Stimulated activated CD4-positive, alpha-beta T cell treated with anti-CD3 and anti-CD28 coated beads, Interleukin-4, amount 100 ng/mL, for 4 hours (primary cell): ENCODE results near the gene TMTC3.
"Not testable (repeated sequence)": the region's sequence is repeated elsewhere in the genome, so short reads cannot be mapped to it uniquely, and the experiment has no call there.

Source experiments
- DNase-seq, 2 experiments: peaks; one replicate each; pipeline ENCODE4 v3.0.0-alpha.2; 2020

The TMTC3 gene

DNA sequence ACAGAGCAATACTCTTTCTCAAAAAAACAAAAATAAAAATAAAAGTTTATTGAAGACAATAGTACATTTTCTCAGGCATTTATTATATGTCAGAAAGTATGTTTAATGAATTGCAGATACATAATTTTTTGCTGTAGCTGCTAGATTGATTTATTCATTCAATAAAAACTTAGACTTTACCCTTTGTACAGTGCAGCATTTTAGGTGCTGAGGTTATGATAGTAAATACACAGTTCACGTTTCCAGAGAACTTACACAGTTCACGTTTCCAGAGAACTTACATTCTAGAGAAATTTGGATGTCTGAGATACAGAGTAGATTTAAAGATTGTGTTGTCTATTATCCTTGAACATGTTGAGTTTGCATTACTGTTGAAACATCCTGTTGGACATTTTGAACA is 25.3 kb downstream of the TMTC3 start:
- DNase-seq = no peak

GRCh38 chr12:88172844-88173407 is 30.8 kb downstream of the TMTC3 start:
- no peak for DNase-seq

GRCh38 chr12:88175544-88175943 is 33.4 kb downstream of the TMTC3 start:
- no peak for DNase-seq

GRCh38 chr12:88179436-88180014 is 37.4 kb downstream of the TMTC3 start:
- no peak for DNase-seq

DNA sequence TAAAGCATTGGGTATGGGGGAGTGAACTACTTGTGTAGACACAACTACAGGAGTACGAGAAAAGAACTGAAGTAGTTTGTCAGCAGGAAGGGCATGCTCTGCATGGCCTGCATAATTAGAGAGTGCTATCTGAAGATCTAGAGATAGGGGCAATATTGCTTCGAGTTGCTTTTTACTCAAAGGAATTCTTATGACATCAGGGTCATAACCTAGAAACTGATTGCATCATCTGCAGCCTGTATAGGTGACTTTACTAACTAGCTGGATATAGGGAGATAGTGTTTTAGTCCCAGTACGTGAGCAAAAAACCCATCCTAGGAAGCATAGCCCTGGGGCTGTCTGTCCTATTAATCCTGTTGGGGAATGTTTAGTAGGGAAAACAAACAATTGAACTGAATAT is 39.8 kb downstream of the TMTC3 start:
- no peak for DNase-seq

- no peak for DNase-seq
Observed at GRCh38 chr12:88182416-88182815, 40.3 kb downstream of the TMTC3 start.

GRCh38 chr12:88184196-88184595 is 42.1 kb downstream of the TMTC3 start:
- DNase-seq = no peak

- no peak for DNase-seq
Observed at GRCh38 chr12:88185279-88185678, 43.2 kb downstream of the TMTC3 start.

DNA sequence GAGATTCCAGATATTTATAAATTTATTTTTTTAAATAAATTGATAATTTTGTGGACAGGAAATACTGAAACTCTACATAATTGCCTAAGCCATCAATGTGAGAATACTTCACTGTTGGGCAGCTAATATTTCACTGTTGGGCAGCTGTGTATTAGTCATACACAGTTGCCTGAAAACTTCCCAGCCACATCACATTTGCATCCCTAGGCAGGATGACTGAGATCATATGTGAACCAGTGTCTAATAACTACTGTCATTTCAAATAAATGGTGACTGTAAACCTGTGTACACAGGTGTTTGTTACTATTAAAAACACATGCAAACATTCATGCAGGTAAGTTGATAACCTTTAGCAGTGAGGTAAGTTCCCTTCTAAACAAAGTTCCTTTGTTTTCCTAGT is 43.9 kb downstream of the TMTC3 start:
- no peak for DNase-seq

GRCh38 chr12:88187571-88187970 is 45.5 kb downstream of the TMTC3 start:
- DNase-seq = no peak

- no peak for DNase-seq
Observed at GRCh38 chr12:88188180-88188579, 46.1 kb downstream of the TMTC3 start.

- no peak for DNase-seq
Observed at GRCh38 chr12:88192426-88192825, 50.3 kb downstream of the TMTC3 start.

DNA sequence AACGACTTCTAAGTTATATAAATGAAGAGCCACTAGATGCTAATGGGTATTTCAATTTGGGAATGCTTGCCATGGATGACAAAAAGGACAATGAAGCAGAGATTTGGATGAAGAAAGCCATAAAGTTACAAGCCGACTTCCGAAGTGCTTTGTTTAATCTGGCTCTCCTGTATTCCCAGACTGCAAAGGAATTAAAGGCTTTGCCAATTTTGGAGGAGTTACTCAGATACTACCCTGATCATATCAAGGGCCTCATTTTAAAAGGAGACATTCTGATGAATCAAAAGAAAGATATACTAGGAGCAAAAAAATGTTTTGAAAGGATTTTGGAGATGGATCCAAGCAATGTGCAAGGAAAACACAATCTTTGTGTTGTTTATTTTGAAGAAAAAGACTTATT is 52.8 kb downstream of the TMTC3 start:
- no peak for DNase-seq

- DNase-seq = no peak
Observed at GRCh38 chr12:88200029-88200428, 57.9 kb downstream of the TMTC3 start.

GRCh38 chr12:88202500-88202899 is 60.4 kb downstream of the TMTC3 start:
- no peak for DNase-seq

DNA sequence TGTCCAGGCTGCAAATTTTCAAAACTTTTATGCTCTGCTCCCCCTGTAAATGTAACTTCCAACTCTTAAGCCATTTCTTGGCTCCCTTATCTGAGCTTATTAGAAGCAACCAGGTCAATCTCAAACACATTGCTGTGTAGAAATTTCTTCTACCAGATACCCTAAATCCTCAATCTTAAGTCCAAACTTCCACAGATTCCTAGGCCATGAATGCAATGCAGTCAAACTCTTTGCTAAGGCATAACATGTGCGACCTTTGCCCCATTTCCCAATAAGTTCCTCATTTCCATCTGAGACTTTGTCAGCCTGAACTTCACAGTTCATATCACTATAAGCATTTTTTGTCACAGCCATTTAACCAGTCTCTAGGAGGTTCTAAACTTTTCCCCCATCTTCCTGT is 64.5 kb downstream of the TMTC3 start:
- DNase-seq = no peak

DNA sequence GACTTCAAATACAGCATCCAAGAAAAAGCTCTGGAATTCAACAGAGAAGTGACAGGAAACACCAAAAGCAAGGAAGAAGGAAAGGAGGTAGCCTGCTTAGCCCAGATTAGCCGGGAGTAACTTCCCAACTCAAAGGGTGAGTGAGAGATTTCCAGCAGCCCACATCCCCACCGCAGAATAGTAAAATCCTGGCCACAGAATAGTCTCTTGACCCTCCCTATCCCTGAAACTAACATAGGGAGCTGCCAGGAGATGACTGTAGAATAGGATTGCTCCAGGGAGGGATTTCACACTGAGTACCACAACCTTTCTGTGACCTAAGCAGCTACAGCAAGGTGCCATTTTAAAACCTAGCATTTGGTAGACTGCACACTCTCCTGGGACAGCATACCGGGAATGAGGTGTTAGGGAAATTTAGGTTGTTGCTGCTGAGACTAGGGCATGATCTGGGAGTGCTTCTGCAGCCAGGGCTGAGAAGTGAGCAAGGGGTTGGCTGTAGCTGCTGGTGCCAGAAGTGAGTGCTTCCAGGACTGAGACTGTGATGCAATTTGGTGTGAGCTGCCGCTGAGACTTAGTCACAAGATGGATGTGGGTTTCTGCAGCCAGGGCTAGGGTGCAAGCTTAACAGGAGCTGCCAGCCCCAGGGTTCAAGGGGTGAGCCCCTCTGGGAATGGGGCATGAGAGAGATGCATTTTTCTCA is 66.0 kb downstream of the TMTC3 start:
- DNase-seq = no peak

GRCh38 chr12:88208661-88209060 is 66.6 kb downstream of the TMTC3 start:
- no peak for DNase-seq

- not testable (repeated sequence) for DNase-seq
Observed at GRCh38 chr12:88210311-88210710, 68.2 kb downstream of the TMTC3 start.

- no peak for DNase-seq
Observed at GRCh38 chr12:88218293-88218692, 76.2 kb downstream of the TMTC3 start.

DNA sequence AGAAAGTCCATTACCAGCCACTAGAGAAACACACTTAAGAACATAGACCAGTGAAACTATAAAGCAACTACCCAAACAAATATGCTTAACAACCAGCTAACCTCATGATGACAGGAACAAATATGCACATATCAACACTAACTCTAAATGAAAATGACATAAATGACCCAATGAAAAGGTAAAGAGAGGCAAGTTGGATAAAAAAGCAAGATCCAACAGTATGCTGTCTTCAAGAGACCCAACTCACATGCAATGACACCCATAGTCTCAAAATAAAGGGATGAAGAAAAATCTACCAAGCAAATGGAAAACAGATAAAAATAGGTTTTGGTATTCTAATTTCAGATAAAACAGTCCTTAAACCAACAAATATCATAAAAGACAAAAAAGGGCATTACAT is 77.8 kb downstream of the TMTC3 start:
- DNase-seq = no peak

DNA sequence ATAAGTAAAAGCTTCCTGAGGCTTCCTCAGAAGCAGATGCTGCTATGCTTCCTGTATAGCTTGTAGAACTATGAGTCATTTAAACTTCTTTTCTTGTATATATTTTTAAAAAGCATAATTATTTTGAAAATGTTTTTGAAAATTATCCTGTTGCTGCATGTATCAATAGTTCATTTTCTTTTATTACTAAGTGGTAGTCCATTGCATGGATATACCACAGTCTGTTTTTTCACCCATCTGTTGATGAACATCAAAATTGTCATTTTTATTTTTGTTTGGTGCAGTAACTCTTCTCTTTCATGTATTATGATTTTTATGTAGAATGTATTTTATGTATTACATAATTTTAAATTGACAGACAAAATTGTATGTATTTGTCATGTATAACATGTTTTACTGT is 81.4 kb downstream of the TMTC3 start:
- DNase-seq = no peak

DNA sequence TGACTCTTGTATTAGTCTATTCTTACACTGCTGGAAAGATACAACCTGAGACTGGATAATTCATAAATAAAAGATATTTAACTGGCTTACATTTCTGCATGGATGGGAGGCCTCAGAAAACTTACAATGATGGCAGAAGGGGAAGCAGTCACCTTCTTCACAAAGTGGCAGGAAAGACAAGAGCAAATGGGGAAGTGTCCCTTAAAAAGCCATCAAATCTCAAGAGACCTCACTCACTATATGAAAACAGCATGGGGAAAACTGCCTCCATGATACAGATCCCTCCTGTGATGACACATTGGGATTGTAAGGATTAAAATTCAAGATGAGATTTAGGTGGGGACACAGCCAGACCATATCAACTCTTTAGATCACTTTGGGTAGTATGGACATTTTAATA is 83.7 kb downstream of the TMTC3 start:
- no peak for DNase-seq

DNA sequence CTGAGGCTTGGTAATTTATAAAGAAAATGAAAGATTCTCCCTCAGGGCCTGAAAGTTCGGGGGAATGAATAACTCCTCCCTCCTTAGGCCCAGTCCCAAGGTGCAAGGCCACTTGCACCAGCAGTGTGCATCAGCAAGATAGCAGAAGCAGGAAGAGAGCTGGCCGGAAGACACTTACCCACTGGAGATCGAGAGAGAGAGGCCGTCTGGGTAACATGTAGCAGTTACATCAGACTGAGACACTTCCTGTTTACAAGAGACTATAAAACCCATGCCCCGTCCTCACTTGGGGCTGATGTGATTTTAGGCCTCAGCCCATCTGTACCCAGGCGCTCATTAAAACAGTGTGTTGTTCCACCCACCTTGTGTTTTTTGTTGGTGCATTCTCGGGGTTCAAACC is 85.2 kb downstream of the TMTC3 start:
- DNase-seq = no peak

DNA sequence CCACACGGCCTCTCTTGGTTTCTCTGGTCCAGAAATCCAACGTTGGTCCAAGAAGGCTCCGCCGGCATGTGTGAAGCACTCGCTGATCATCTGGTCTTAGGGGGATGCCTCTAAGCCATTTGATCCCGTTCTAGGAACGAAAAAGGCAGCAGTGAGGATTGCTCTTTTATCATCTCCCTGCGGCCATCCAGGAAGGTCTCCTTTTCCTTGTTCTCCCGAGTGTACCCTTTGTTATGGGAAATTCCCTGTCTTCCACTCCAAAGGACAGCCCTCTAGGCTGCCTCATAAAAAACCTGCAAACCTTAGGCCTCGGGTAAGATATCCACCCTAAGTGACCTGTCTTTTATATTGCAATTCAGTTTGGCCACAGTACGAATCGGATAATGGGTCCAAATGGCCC is 85.8 kb downstream of the TMTC3 start:
- no peak for DNase-seq
